GM21381 (cell line): Measurements from ENCODE around the gene CNBD2.
A peak's percentile ranks its signal among the peaks of the same experiment; 100 is the strongest.
"Not testable (repeated sequence)": the region's sequence is repeated elsewhere in the genome, so short reads cannot be mapped to it uniquely, and the experiment has no call there.

ENCODE experiments used
- ATAC-seq: cut with Tn5 transposase; IDR thresholded peaks from one replicate; pipeline ENCODE4 v1.9.1; 2021; ENCODE audit warnings: mild to moderate bottlenecking, moderate library complexity; ENCODE audit not compliant: unreplicated experiment

CNBD2 gene

DNA sequence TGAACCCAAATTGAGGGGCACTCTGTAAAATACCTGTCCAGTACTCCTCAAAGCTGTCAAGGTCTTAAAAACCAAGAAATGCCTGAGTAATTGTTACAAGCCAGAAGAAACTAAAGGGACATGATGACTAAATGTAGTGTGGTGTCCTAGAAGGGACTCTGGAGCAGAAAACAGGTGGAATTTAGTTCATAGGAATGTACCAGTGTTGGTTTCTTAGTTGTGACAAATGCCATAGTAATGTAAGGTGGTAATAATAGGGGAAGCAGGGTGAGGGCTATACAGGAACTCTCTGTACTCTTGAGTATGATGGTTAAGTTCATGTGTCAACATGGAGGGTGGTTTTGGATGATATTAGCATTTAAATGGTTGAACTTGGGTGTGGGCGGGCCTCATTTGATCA, 92.3 kb downstream of the CNBD2 start:
- ATAC-seq = no peak

DNA sequence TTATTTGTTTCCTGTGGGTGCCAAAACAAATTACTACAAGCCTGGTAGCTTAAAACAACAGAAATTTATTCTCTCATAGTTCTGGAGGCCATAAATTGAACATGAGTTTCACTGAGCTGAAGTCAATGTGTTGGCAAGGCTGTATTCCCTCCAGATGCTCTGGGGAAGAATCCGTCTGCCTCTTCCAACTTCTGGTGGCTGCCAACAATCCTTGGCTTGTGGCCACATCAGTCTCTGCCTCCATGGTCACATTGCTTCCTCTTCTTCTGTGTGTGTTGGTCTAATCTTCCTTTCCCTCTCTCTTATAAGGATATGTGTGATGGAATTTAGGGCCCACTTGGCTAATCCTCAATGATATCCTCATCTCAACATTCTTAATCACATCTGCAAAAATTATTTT, 93.4 kb downstream of the CNBD2 start:
- no peak for ATAC-seq

DNA sequence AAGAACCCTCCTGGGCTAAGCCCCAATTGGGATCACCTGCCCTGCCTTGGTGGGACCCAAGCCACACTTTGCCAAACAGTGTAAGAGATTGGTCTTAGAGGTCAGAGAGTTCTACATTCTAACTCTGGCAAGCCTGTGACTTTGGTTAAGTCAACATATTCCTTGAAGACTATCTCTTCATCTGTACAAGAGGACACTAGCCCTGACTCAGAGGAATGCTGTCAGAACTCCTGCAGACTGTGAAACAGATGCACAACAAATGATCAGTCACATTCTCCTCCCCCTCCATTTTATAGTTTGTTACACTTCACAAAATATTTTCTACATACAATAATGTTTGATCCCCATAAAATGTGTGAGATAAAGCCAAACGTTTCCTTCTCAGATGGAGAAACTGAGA, 94.4 kb downstream of the CNBD2 start:
- ATAC-seq = no peak

DNA sequence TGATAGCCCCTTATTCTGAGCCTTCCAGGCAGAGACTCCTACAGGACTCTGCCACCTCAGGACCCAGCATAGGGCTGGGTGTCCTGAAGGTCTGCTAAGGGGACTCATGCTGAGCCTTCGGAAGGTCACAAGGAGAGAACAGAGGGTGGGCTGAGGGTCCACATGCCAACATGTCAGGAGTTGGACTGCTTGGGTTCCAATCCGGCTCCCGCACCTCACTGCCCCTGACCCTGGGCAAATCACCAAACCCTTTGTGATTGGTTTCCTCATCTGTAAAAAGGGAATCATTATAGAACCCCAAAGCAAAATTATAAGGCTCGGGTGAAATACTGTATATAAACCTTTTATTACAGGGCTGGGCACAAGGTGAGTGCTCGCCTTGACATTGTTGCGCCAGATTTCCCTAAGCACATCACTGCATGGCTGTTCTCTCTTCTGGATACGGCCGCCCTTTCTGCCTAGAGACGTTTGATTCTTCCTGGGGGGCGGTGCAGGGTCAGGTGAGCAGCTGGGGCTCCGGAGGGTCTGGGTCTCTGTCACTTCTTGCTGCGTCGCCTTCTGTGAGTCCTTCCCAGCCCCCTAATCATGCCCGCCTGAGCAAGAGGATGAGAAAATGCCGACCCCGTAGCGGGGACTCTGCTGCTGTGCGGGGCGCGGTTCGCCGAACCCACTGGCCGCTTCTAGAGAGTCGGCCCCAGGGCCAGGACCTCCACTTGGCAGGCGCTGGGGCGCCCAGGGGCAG, 95.7 kb downstream of the CNBD2 start:
- no peak for ATAC-seq

DNA sequence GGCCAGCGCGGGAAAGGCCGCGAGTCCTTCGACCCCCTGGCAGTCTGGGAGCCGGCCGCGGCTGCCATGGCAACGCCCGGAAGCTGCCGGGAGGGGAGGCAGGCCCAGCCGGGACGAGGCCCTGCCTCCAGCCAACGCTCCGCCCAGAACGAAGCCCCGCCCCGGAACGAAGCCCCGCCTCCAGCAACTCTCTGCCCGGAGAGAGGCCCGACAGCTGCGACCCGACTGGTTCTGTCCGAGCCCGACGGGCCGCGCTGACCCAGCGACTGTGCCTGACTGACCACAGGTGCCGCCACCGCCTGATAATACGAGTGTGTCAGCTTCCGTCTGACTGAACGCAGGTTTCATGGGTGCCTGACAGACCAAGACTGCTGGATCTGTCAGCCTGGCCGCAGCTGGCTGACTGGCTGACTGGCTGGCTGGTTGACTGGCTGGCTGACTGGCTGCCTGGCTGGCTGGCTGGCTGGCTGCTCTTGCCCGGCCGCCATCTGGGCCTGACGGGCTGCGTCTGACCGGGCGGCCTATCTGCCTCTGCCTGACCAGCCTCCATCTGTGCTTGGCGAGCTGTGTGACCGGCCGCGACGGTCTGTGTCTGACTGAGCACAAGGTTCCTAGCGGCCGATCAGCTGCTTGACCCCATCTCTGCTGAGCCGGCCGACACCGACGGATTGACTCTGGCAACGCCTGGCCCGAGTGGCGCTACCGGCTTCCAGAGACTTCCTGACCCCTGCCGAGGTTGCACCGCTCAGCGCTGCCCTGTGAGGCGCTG, 96.5 kb downstream of the CNBD2 start:
- peak; percentile 90 for ATAC-seq

DNA sequence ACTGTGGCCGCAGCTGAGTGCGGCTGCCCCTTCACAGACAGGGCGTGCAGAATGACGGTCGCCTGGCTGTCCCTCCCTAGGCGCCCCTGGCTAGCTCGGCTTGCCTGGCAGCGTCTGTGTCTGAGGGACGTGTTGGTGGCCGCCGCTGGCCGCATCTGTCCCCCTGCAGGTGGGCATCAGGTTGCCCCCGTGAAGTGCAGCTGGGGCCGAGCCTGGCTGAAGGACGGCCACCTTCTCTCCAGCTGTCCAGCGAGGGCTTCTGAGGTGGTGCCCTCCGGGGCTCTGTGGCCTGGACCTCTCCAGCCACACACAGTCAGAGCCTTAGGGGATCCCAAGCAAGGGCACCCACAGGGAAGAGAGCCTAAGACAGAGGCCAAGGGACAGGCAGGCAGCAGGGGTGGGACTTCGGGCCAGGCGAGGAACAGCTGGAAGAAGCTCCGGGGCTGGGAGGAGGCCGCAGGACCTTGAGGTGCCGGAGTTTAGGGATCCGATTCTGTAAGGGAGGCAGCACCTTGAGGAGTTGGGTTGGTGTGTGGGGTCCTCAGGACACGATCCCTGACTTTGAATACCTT, 97.1 kb downstream of the CNBD2 start:
- no peak for ATAC-seq

DNA sequence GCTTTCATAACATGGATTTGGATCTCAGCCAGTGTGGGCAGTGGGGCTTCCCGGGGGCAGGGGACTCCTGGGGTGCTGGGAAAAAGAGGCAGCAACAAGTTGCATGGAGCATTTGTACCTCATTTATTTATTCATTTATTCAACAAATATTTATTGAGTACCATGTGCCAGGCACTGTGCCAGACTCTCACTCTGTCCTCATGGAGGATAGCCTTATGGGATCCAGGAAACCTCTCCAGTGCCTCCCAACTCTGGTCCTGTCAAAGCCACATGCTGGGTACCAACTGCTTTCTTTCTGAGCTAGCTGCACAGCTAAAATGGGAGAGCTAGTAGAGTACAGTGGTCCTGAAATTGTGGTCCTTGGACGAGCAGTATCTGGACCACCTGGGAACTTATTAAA, 98.4 kb downstream of the CNBD2 start:
- no peak for ATAC-seq

DNA sequence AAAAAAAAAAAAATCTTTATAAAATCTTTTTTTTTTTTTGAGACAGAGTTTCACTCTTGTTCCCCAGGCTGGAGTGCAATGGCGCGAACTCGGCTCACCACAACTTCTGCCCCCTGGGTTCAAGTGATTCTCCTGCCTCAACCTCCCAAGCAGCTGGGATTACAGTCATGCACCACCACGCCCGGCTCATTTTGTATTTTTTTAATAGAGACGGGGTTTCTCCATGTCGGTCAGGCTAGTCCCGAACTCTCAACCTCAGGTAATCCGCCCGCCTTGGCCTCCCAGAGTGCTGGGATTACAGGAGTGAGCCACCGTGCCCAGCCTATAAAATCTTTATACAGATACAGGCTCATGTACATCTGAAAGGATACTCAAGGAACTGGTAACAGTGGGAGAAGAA, 100.1 kb downstream of the CNBD2 start:
- not testable (repeated sequence) for ATAC-seq

DNA sequence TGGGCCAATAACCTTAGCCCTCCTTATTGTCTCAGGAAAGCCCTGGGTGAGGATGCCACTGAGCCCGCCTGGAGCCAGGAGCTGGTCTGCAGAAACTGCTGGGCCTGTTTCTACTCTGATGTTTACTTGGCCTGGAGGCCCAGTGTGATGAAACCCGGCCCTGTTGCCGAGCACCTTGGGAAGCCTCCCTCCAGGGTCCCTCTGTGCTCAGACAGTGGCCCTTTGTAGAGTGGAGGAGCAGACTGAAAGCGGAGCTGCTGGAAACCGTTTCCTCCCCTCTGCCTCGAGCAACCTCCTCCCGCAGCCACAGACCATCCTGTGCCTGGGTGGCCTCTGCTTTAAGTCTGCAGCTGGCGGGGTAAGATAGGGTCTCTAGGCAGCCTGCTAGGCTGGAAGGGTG, 102.1 kb downstream of the CNBD2 start:
- ATAC-seq = no peak

DNA sequence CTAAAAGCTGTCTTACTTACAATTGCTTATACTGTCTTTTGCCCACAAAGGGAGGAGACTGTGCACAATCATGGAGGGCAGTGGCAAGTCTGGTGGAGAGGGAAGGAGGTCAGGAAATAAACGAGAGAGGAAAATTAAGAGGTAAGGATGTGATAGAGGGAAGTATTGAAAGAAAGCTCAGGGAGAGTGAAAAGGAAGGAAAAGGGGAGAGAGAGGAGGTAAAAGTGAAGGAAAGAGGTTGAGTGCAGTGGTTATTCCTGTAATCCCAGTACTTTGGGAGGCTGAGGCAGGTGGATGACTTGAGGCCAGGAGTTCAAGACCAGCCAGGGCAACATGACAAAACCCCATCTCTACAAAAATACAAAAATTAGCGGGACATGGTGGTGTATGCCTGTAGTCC, 103.5 kb downstream of the CNBD2 start:
- ATAC-seq = no peak

DNA sequence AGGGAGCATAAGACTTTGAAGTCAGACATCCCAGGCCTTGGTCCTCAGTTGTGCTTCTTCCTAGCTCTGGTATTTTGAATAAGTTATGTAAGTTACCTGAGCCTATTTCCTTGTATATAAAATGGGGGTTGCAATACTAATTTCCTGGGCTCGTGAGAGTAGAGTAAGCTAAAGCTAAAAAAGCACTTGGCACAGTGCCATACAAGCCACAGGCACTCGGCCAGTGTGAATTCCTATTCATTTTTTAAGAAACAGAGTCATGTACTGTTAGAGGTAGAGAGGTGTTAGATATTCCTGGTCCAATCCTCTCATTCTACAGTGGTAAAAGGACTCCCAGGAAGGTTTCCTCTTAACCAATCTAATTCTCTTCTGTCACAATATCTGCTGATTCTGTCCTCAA, 106.6 kb downstream of the CNBD2 start:
- no peak for ATAC-seq

DNA sequence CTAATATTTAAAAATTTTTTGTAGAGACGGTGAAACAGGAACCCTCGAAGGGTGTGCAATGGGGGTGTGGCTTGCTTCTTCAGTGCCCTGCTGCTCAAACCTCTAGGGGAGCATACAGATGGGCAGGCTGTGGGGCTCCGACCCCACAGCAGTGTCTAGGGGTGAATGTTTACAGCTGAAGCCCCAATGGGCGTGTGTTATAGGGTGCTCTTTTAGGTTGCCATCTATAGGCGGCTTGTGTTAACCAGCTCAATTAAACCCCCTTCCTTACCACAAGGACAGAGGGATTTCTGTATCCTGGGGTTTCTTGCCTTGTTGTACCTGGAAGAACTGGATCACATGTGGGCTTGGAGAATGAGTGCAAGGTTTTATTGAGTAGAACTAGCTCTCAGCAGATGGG, 109.4 kb downstream of the CNBD2 start:
- not testable (repeated sequence) for ATAC-seq

DNA sequence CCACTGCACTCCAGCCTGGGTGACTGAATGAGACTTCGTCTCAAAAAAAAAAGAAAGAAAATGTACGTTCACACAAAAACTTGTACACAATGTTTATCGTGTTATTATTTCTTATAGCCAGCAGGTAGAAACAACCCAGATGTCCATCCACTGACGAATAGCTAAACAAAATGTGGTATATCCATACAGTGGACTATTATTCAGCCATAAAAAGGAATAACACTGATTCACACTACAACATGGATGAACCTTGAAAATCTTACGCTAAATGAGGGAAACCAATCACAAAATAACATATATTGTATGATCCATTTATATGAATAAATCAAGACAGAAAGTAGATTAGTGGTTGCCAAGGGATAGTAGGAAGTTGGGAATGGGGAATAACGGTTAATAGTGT, 111.1 kb downstream of the CNBD2 start:
- no peak for ATAC-seq

DNA sequence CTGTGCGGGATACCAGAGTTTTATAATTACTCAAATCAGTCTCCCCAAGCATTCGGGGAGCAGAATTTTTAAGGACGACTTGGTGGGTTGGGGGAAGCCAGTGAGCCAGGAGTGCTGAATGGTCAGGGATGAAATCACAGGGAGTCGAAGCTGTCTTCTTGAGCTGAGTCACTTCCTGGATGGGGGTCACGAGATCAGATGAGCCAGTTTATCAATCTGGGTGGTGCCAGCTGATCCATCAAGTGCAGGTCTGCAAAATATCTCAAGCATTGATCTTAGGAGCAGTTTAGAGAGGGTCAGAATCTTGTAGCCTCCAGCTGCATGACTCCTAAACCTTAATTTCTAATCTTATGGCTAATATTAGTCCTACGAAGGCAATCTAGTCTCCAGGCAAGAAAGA, 111.6 kb downstream of the CNBD2 start:
- ATAC-seq = not testable (repeated sequence)
